ENCODE measurements around the gene NR4A2.
A peak's percentile ranks its signal among the peaks of the same experiment; 100 is the strongest.

The NR4A2 gene

GRCh38 chr2:156342254-156343095 is 10.0 kb upstream of the NR4A2 start:
- Mint-ChIP-seq H3K27ac (peak overlapping the region; percentile 94 to 99 (median 97)), H3K9me3 (no peaks in the 10 kb centered on the region), H3K4me3 (peak overlapping the region; percentile 89 to 95 (median 94)), H3K36me3 (ENCODE audit: low read depth) (no peaks in the 10 kb centered on the region), H3K27me3 (ENCODE audit: low read depth) (no peaks in the 10 kb centered on the region), H3K4me1 (peaks cover 9% of the 10 kb centered on the region)
- TF ChIP-seq CTCF (IDR thresholded peaks at IDR 0.05; ENCODE audit: unreplicated experiment in 3 of 3), result no peak

- Mint-ChIP-seq H3K36me3 (ENCODE audit: low read depth) (no peaks in the 10 kb centered on the region), H3K4me3 (peak overlapping the region; percentile 89 to 92 (median 90)), H3K27ac (peak overlapping the region; percentile 76 to 91 (median 87)), H3K9me3 (no peaks in the 10 kb centered on the region), H3K27me3 (ENCODE audit: low read depth) (no peaks in the 10 kb centered on the region), H3K4me1 (peaks cover 9% of the 10 kb centered on the region)
- TF ChIP-seq CTCF (IDR thresholded peaks at IDR 0.05; ENCODE audit: unreplicated experiment in 3 of 3), result no peak
These were observed 9.1 kb upstream of the NR4A2 start for GRCh38 chr2:156341452-156342253.

- Mint-ChIP-seq H3K4me3 (peak overlapping the region; percentile 89 to 92 (median 90)), H3K27ac (peak overlapping the region; percentile 76 to 91 (median 87)), H3K4me1 (peaks cover 9% of the 10 kb centered on the region)
These were observed 8.4 kb upstream of the NR4A2 start for GRCh38 chr2:156340804-156341451.

DNA sequence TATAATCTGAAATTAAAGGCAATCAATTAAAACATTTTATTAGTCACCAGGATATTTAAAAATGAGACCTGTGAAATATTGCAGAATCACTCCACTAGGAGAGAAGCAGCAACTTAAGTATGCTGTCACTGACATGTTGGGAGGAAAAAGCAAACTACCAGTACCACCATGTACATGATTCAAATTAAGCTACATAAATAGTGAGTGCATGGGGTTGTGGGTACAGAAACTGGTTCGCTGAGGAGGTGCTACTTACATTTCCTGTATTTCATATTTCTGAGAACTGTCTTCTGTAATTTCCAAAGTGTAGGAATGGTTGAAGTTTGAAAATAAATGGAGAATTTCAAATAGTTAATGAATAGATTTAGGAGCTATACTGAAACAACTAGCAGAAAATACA is 7.9 kb upstream of the NR4A2 start:
- Mint-ChIP-seq H3K36me3 (ENCODE audit: low read depth) (no peaks in the 10 kb centered on the region), H3K4me1 (peaks cover 14% of the 10 kb centered on the region), H3K9me3 (no peaks in the 10 kb centered on the region), H3K27ac (peak overlapping the region in 2 of 3 experiments; percentile 76 to 91), H3K4me3 (peak overlapping the region; percentile 89 to 92 (median 90)), H3K27me3 (ENCODE audit: low read depth) (peaks cover 4% of the 10 kb centered on the region)
- no peak for TF ChIP-seq CTCF (IDR thresholded peaks at IDR 0.05; ENCODE audit: unreplicated experiment in 3 of 3)

More at GRCh38 chr2:156340804-156341451, 8.4 kb upstream of the NR4A2 start:
- Mint-ChIP-seq H3K27me3 (ENCODE audit: low read depth) (no peaks in the 10 kb centered on the region), H3K36me3 (ENCODE audit: low read depth) (no peaks in the 10 kb centered on the region), H3K9me3 (no peaks in the 10 kb centered on the region)
- no peak for TF ChIP-seq CTCF (IDR thresholded peaks at IDR 0.05; ENCODE audit: unreplicated experiment in 3 of 3)

- peak overlapping the region; percentile 34 to 46 (median 36) for H3K4me3 Mint-ChIP-seq
- H3K4me1 Mint-ChIP-seq, result peaks cover 19% of the 10 kb centered on the region
- H3K9me3 Mint-ChIP-seq, result no peaks in the 10 kb centered on the region
- peaks cover 5% of the 10 kb centered on the region for H3K27me3 Mint-ChIP-seq (ENCODE audit: low read depth)
- no peaks in the 10 kb centered on the region for H3K36me3 Mint-ChIP-seq (ENCODE audit: low read depth)
- no peak overlapping the region for H3K27ac Mint-ChIP-seq
- no peak for TF ChIP-seq CTCF (IDR thresholded peaks at IDR 0.05; ENCODE audit: unreplicated experiment in 3 of 3)
These were observed 7.3 kb upstream of the NR4A2 start for GRCh38 chr2:156339865-156340264.
